ENCODE measurements around the gene DAB1. TPM values are rescaled to one million over a fixed set of nuclear protein-coding genes. Genes with fewer than 3 reads are reported as not detected.

Gene DAB1
- total RNA-seq, 6 donors from 2014 or later = 0.15 to 0.20 TPM; not detected in 4

- Histone ChIP-seq H3K4me3 (no peak overlapping the region), H3K27ac (no peak overlapping the region), H3K27me3 (no peaks in the 10 kb centered on the region), H3K36me3 (no peaks in the 10 kb centered on the region), H3K9me3 (no peaks in the 10 kb centered on the region), H3K4me1 (no peaks in the 10 kb centered on the region)
- ATAC-seq (ENCODE audit: low FRiP score in 2 of 2) (no peak), DNase-seq (no peak)
- TF ChIP-seq CTCF (IDR thresholded peaks at IDR 0.05) (no peak), POLR2AphosphoS5 (IDR thresholded peaks at IDR 0.05) (no peak), EP300 (IDR thresholded peaks at IDR 0.05) (no peak), POLR2A (IDR thresholded peaks at IDR 0.05) (no peak)
- WGBS, 2 donors = 68 to 86% methylated on average over 6 to 8 of the region's 8 CpGs
Observed at GRCh38 chr1:57270927-57271698, 152.7 kb downstream of the DAB1 start.

- Histone ChIP-seq H3K27me3 (no peaks in the 10 kb centered on the region), H3K36me3 (no peaks in the 10 kb centered on the region), H3K4me3 (no peak overlapping the region), H3K4me1 (no peaks in the 10 kb centered on the region), H3K9me3 (no peaks in the 10 kb centered on the region), H3K27ac (no peak overlapping the region)
- no peak for DNase-seq
- WGBS, 2 donors = 65 to 74% methylated on average over 9 to 10 of the region's 10 CpGs
- no peak for ATAC-seq (ENCODE audit: low FRiP score in 2 of 2)
- TF ChIP-seq EP300 (IDR thresholded peaks at IDR 0.05) = no peak
- TF ChIP-seq POLR2A (IDR thresholded peaks at IDR 0.05) = no peak
- TF ChIP-seq CTCF (IDR thresholded peaks at IDR 0.05) = no peak
- TF ChIP-seq POLR2AphosphoS5 (IDR thresholded peaks at IDR 0.05) = no peak
Observed at GRCh38 chr1:57269630-57270225, 154.1 kb downstream of the DAB1 start.

GRCh38 chr1:57265104-57265503 lies 158.8 kb downstream of the DAB1 start:
- Histone ChIP-seq H3K4me3 (no peak overlapping the region), H3K4me1 (no peaks in the 10 kb centered on the region), H3K36me3 (no peaks in the 10 kb centered on the region), H3K27ac (no peak overlapping the region), H3K9me3 (no peaks in the 10 kb centered on the region), H3K27me3 (no peaks in the 10 kb centered on the region)
- TF ChIP-seq POLR2A (IDR thresholded peaks at IDR 0.05) = no peak
- no peak for TF ChIP-seq EP300 (IDR thresholded peaks at IDR 0.05)
- no peak for TF ChIP-seq CTCF (IDR thresholded peaks at IDR 0.05)
- no peak for TF ChIP-seq POLR2AphosphoS5 (IDR thresholded peaks at IDR 0.05)
- ATAC-seq (ENCODE audit: low FRiP score in 2 of 2) (no peak), DNase-seq (no peak)
- 81 to 82% methylated on average over 5 of the region's 5 CpGs for WGBS, 2 donors

- Histone ChIP-seq H3K27me3 (no peaks in the 10 kb centered on the region), H3K27ac (no peak overlapping the region), H3K36me3 (no peaks in the 10 kb centered on the region), H3K4me3 (no peak overlapping the region), H3K4me1 (no peaks in the 10 kb centered on the region), H3K9me3 (peaks cover 0 to 3% (median 1%) of the 10 kb centered on the region in 4 donors)
- no peak for TF ChIP-seq CTCF (IDR thresholded peaks at IDR 0.05)
- TF ChIP-seq EP300 (IDR thresholded peaks at IDR 0.05) = no peak
- TF ChIP-seq POLR2A (IDR thresholded peaks at IDR 0.05) = no peak
- TF ChIP-seq POLR2AphosphoS5 (IDR thresholded peaks at IDR 0.05) = no peak
- WGBS, 2 donors = 90 to 91% methylated on average over 3 of the region's 3 CpGs
- DNase-seq (no peak), ATAC-seq (ENCODE audit: low FRiP score in 2 of 2) (no peak)
Observed at GRCh38 chr1:57262472-57262871, 161.4 kb downstream of the DAB1 start.

Data from upper lobe of left lung (tissue), 6 donors.